ENCODE data around the gene TNPO1. TPM values are rescaled to one million over a fixed set of nuclear protein-coding genes. Genes with fewer than 3 reads are reported as not detected.

TNPO1 gene
- total and polyA plus RNA-seq, 2 of the 13 experiments (the other 11 are each of a cell fraction or from before 2014, with no cell fraction given) = 26.7 to 123 TPM

GRCh38 chr5:72955768-72956323, 139.4 kb downstream of the TNPO1 start, which contains the start of gene FCHO2 (continued):
- no peak for TF ChIP-seq EHMT2 (IDR thresholded peaks at IDR 0.05; ENCODE audit: borderline replicate concordance, low read depth, low read length)
- TF ChIP-seq KAT7 (CRISPR knock-in tag; IDR thresholded peaks at IDR 0.05; ENCODE audit: borderline replicate concordance) = peak; percentile 77; the same call in 1 of the 2 replicates
- TF ChIP-seq WIZ (CRISPR knock-in tag; IDR thresholded peaks at IDR 0.05) = peak; percentile 84; the same call in 1 of the 2 replicates
- no peak for TF ChIP-seq GATAD2A (CRISPR knock-in tag; IDR thresholded peaks at IDR 0.05)
- no peak for TF ChIP-seq ZNF672 (CRISPR knock-in tag; IDR thresholded peaks at IDR 0.05)
- TF ChIP-seq SIN3A (IDR thresholded peaks at IDR 0.05; ENCODE audit: borderline replicate concordance, low read depth, low read length) = peak; percentile 9; the same call in 1 of the 2 replicates
- 0 out of 2 replicates have a peak, but pooled peaks have one; percentile 78 for TF ChIP-seq NCOA1 (CRISPR knock-in tag; IDR thresholded peaks at IDR 0.05)
- TF ChIP-seq CENPBD1 (CRISPR knock-in tag; IDR thresholded peaks at IDR 0.05; ENCODE audit: borderline replicate concordance, low read depth) = no peak
- TF ChIP-seq, protein P1, sequence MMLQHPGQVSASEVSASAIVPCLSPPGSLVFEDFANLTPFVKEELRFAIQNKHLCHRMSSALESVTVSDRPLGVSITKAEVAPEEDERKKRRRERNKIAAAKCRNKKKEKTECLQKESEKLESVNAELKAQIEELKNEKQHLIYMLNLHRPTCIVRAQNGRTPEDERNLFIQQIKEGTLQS (CRISPR knock-in tag; IDR thresholded peaks at IDR 0.05) = no peak
- TF ChIP-seq, protein P2, sequence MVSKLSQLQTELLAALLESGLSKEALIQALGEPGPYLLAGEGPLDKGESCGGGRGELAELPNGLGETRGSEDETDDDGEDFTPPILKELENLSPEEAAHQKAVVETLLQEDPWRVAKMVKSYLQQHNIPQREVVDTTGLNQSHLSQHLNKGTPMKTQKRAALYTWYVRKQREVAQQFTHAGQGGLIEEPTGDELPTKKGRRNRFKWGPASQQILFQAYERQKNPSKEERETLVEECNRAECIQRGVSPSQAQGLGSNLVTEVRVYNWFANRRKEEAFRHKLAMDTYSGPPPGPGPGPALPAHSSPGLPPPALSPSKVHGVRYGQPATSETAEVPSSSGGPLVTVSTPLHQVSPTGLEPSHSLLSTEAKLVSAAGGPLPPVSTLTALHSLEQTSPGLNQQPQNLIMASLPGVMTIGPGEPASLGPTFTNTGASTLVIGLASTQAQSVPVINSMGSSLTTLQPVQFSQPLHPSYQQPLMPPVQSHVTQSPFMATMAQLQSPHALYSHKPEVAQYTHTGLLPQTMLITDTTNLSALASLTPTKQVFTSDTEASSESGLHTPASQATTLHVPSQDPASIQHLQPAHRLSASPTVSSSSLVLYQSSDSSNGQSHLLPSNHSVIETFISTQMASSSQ (IDR thresholded peaks at IDR 0.05; ENCODE audit: low read depth) = no peak
- TF ChIP-seq, protein P2 (CRISPR knock-in tag; IDR thresholded peaks at IDR 0.05; ENCODE audit: borderline replicate concordance) = peak; percentile 45; the same call in 1 of the 2 replicates
- TF ChIP-seq FOXO1 (CRISPR knock-in tag; IDR thresholded peaks at IDR 0.05) = peak; percentile 79
- TF ChIP-seq MLXIP (CRISPR knock-in tag; IDR thresholded peaks at IDR 0.05; ENCODE audit: borderline replicate concordance) = no peak
